OCI-M2 (cell line): ENCODE results near the gene SAMD15.
"Not testable (repeated sequence)": the region's sequence is repeated elsewhere in the genome, so short reads cannot be mapped to it uniquely, and the experiment has no call there.

Experiments
- DNase-seq: peaks from one replicate; lab custom pipeline; 2025; ENCODE audit not compliant: unreplicated experiment; lab: John Stamatoyannopoulos, UW

Gene SAMD15

GRCh38 chr14:77376771-77377501 is at the start of gene SAMD15, which contains the start of gene TMED8:
SAMD15 (plus strand) TSS chr14:77377379; CDS start chr14:77377419, 40 bp downstream.
TMED8 (minus strand) TSS chr14:77377094; CDS start chr14:77377053, 41 bp downstream.
- DNase-seq: peak; percentile 92

GRCh38 chr14:77329872-77330271 is 47.3 kb upstream of the SAMD15 start:
- DNase-seq: no peak

GRCh38 chr14:77335576-77335975 is 41.6 kb upstream of the SAMD15 start:
- DNase-seq: no peak

- not testable (repeated sequence) for DNase-seq
These were observed 39.9 kb upstream of the SAMD15 start for GRCh38 chr14:77337255-77337654.

- no peak for DNase-seq
These were observed 39.3 kb upstream of the SAMD15 start for GRCh38 chr14:77337880-77338279.

- no peak for DNase-seq
These were observed 38.9 kb upstream of the SAMD15 start for GRCh38 chr14:77338302-77338701.

- DNase-seq: no peak
These were observed 37.8 kb upstream of the SAMD15 start for GRCh38 chr14:77339407-77339806.

GRCh38 chr14:77340389-77340788 is 36.8 kb upstream of the SAMD15 start:
- DNase-seq: no peak

GRCh38 chr14:77342726-77343397 is 34.3 kb upstream of the SAMD15 start:
- DNase-seq: no peak

- DNase-seq: no peak
These were observed 33.5 kb upstream of the SAMD15 start for GRCh38 chr14:77343662-77344061.

- no peak for DNase-seq
These were observed 32.7 kb upstream of the SAMD15 start for GRCh38 chr14:77344377-77344996.

- no peak for DNase-seq
These were observed 30.7 kb upstream of the SAMD15 start for GRCh38 chr14:77346495-77346894.

- DNase-seq: no peak
These were observed 29.4 kb upstream of the SAMD15 start for GRCh38 chr14:77347751-77348150.

GRCh38 chr14:77353469-77354141 is 23.6 kb upstream of the SAMD15 start:
- DNase-seq: no peak

GRCh38 chr14:77355811-77356210 is 21.4 kb upstream of the SAMD15 start:
- DNase-seq: no peak

GRCh38 chr14:77356899-77357298 is 20.3 kb upstream of the SAMD15 start:
- no peak for DNase-seq

GRCh38 chr14:77359626-77360025 is 17.6 kb upstream of the SAMD15 start:
- DNase-seq: no peak

- no peak for DNase-seq
These were observed 13.0 kb upstream of the SAMD15 start for GRCh38 chr14:77364146-77364545.

- no peak for DNase-seq
These were observed 7.9 kb upstream of the SAMD15 start for GRCh38 chr14:77369285-77369684.

- DNase-seq: no peak
These were observed 4.8 kb upstream of the SAMD15 start for GRCh38 chr14:77372304-77372841.
